ENCODE data around the gene SNX7.
A peak's percentile ranks its signal among the peaks of the same experiment; 100 is the strongest.

Gene SNX7

DNA sequence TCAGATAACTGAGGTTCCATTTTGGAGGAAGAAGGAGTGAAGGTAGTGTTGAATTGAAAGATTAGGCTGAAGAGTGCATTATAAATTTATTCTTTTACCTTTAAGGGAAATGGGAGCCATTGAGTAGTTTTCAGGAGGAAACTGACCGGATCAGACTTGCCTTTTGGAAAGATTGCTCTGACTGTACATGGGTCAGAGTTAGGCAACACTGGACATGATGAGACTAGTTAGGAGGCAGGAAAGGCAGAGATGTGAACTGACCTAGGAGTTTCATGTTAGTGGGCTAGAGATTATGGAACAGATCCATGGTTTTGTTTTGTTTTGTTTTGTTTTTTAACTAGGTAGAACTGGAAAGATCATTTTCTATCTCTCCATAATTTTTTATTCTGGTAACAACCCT lies 78.2 kb downstream of the SNX7 start:
- no peak overlapping the region for H2BK12ac ChIP-seq (ENCODE audit: low read length in 2 of 2)
- peaks cover 3 to 14% of the 10 kb centered on the region in 2 experiments for H3K36me3 ChIP-seq (ENCODE audit: control insufficient read depth in 1 of 2, insufficient read depth in 2 of 2, low read depth in 1 of 2, low read length in 2 of 2)
- H3K18ac ChIP-seq (ENCODE audit: low read depth in 1 of 2, low read length in 2 of 2), result no peak overlapping the region
- H3K4me3 ChIP-seq (ENCODE audit: insufficient read depth in 1 of 2, low read depth in 1 of 2, low read length in 2 of 2), result no peak overlapping the region
- DNase-seq, result no peak
- H3K9ac ChIP-seq (ENCODE audit: low read length), result no peak overlapping the region
- no peak overlapping the region for H3K4ac ChIP-seq (ENCODE audit: low read depth in 1 of 2, low read length in 2 of 2)
- H2AK5ac ChIP-seq (ENCODE audit: low read length, severe bottlenecking), result no peak overlapping the region
- no peak overlapping the region for H4K91ac ChIP-seq (ENCODE audit: low read length)
- no peak overlapping the region for H3K27ac ChIP-seq (ENCODE audit: low read length, poor library complexity, severe bottlenecking)
- no peaks in the 10 kb centered on the region for H3K27me3 ChIP-seq (ENCODE audit: control insufficient read depth in 1 of 2, insufficient read depth in 1 of 2, low read length in 2 of 2)
- no peak overlapping the region for H2AFZ ChIP-seq (ENCODE audit: low read depth, low read length)
- no peak overlapping the region for H2BK5ac ChIP-seq (ENCODE audit: low read depth, low read length, poor library complexity, severe bottlenecking)
- 98% methylated on average over 1 of the region's 1 CpG for WGBS
- H3K23ac ChIP-seq (ENCODE audit: low read length in 2 of 2), result no peak overlapping the region
- no peak overlapping the region for H2BK15ac ChIP-seq (ENCODE audit: low read depth, poor library complexity, severe bottlenecking)
- H3K4me2 ChIP-seq (ENCODE audit: low read length, poor library complexity, severe bottlenecking), result no peak overlapping the region
- no peaks in the 10 kb centered on the region for H3K4me1 ChIP-seq (ENCODE audit: control insufficient read depth, insufficient read depth, low read depth, low read length)
- no peak overlapping the region for H3K14ac ChIP-seq (ENCODE audit: low read length in 2 of 2)
- no peak overlapping the region for H4K8ac ChIP-seq (ENCODE audit: low read length)
- H2BK120ac ChIP-seq (ENCODE audit: low read depth, low read length), result no peak overlapping the region
- H3K79me1 ChIP-seq (replicated peaks; ENCODE audit: low read length, poor library complexity, severe bottlenecking), result peaks cover 13% of the 10 kb centered on the region
- H3K9me3 ChIP-seq (ENCODE audit: control insufficient read depth, low read length), result no peaks in the 10 kb centered on the region

DNA sequence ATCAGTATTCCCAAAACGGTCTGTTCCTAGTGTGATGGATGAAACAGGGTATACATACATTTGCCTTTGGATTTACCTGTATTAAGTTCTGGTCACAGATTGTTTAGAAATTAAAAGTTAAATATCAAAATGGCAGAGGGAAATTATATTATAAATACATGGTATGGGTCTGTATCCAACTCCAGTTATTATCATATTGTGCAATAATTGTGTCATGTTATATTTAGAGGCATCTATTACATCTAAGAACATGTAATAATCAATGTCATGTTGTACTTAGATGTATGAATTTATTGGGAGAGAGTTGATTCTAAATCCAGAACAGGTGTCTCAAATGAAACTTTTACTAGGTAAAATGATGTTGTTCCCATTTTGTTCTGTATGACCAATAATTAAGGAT lies 79.6 kb downstream of the SNX7 start:
- no peak overlapping the region for H3K23ac ChIP-seq (ENCODE audit: low read length in 2 of 2)
- no peak overlapping the region for H2AK5ac ChIP-seq (ENCODE audit: low read length, severe bottlenecking)
- H3K9ac ChIP-seq (ENCODE audit: low read length), result no peak overlapping the region
- H2BK5ac ChIP-seq (ENCODE audit: low read depth, low read length, poor library complexity, severe bottlenecking), result no peak overlapping the region
- H2BK15ac ChIP-seq (ENCODE audit: low read depth, poor library complexity, severe bottlenecking), result no peak overlapping the region
- peaks cover 3 to 9% of the 10 kb centered on the region in 2 experiments for H3K36me3 ChIP-seq (ENCODE audit: control insufficient read depth in 1 of 2, insufficient read depth in 2 of 2, low read depth in 1 of 2, low read length in 2 of 2)
- H3K79me1 ChIP-seq (replicated peaks; ENCODE audit: low read length, poor library complexity, severe bottlenecking), result peaks cover 10% of the 10 kb centered on the region
- H2BK120ac ChIP-seq (ENCODE audit: low read depth, low read length), result no peak overlapping the region
- no peak overlapping the region for H3K4me2 ChIP-seq (ENCODE audit: low read length, poor library complexity, severe bottlenecking)
- WGBS, result 67% methylated on average over 1 of the region's 1 CpG
- H4K91ac ChIP-seq (ENCODE audit: low read length), result no peak overlapping the region
- H3K18ac ChIP-seq (ENCODE audit: low read depth in 1 of 2, low read length in 2 of 2), result no peak overlapping the region
- H3K27me3 ChIP-seq (ENCODE audit: control insufficient read depth in 1 of 2, insufficient read depth in 1 of 2, low read length in 2 of 2), result no peaks in the 10 kb centered on the region
- H3K4ac ChIP-seq (ENCODE audit: low read depth in 1 of 2, low read length in 2 of 2), result no peak overlapping the region
- H3K4me1 ChIP-seq (ENCODE audit: control insufficient read depth, insufficient read depth, low read depth, low read length), result no peaks in the 10 kb centered on the region
- no peak for DNase-seq
- no peak overlapping the region for H2AFZ ChIP-seq (ENCODE audit: low read depth, low read length)
- no peak overlapping the region for H3K4me3 ChIP-seq (ENCODE audit: insufficient read depth in 1 of 2, low read depth in 1 of 2, low read length in 2 of 2)
- no peak overlapping the region for H2BK12ac ChIP-seq (ENCODE audit: low read length in 2 of 2)
- H3K14ac ChIP-seq (ENCODE audit: low read length in 2 of 2), result no peak overlapping the region
- no peak overlapping the region for H4K8ac ChIP-seq (ENCODE audit: low read length)
- no peaks in the 10 kb centered on the region for H3K9me3 ChIP-seq (ENCODE audit: control insufficient read depth, low read length)
- H3K27ac ChIP-seq (ENCODE audit: low read length, poor library complexity, severe bottlenecking), result no peak overlapping the region

DNA sequence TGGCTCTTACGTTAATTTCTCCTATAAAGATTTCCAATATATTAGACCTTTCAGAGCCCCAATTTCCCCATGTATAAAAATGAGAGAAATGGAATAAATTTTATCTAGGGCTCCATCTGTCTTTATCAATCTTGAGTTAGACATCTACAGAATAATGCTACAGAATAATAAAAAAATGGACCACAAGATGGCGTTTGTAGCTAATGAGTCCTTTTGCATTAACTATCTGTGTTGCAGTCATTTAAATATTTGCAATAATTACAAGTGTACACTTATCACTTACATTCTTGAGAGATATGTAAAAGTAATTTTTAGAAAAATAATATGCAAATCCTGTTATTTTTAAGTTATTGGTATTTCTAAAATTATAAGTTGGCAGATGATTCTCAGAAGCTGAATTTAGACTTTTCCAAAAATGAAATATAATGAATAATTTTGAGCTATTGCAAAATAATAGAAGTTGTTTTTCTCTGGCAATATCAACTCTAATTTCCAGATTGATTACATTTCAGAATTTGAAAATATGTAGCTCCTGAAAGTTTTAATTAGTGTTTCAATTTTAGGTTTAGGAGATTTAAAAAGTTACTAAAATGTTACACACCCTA lies 87.7 kb downstream of the SNX7 start:
- Histone ChIP-seq H3K27me3 (ENCODE audit: control insufficient read depth in 1 of 2, insufficient read depth in 1 of 2, low read length in 2 of 2) (no peaks in the 10 kb centered on the region), H3K23ac (ENCODE audit: low read length in 2 of 2) (no peak overlapping the region), H3K4ac (ENCODE audit: low read depth in 1 of 2, low read length in 2 of 2) (no peak overlapping the region), H2BK120ac (ENCODE audit: low read depth, low read length) (no peak overlapping the region), H2AK5ac (ENCODE audit: low read length, severe bottlenecking) (no peak overlapping the region), H3K18ac (ENCODE audit: low read depth in 1 of 2, low read length in 2 of 2) (no peak overlapping the region), H2BK5ac (ENCODE audit: low read depth, low read length, poor library complexity, severe bottlenecking) (no peak overlapping the region), H4K8ac (ENCODE audit: low read length) (no peak overlapping the region), H3K4me3 (ENCODE audit: insufficient read depth in 1 of 2, low read depth in 1 of 2, low read length in 2 of 2) (no peak overlapping the region), H3K4me2 (ENCODE audit: low read length, poor library complexity, severe bottlenecking) (no peak overlapping the region), H4K91ac (ENCODE audit: low read length) (no peak overlapping the region), H3K4me1 (ENCODE audit: control insufficient read depth, insufficient read depth, low read depth, low read length) (no peaks in the 10 kb centered on the region), H3K9me3 (ENCODE audit: control insufficient read depth, low read length) (no peaks in the 10 kb centered on the region), H3K14ac (ENCODE audit: low read length in 2 of 2) (no peak overlapping the region), H3K79me1 (replicated peaks; ENCODE audit: low read length, poor library complexity, severe bottlenecking) (peaks cover 2% of the 10 kb centered on the region), H2BK15ac (ENCODE audit: low read depth, poor library complexity, severe bottlenecking) (no peak overlapping the region), H3K9ac (ENCODE audit: low read length) (no peak overlapping the region), H3K36me3 (ENCODE audit: control insufficient read depth in 1 of 2, insufficient read depth in 2 of 2, low read depth in 1 of 2, low read length in 2 of 2) (no peaks in the 10 kb centered on the region), H2BK12ac (ENCODE audit: low read length in 2 of 2) (no peak overlapping the region), H2AFZ (ENCODE audit: low read depth, low read length) (no peak overlapping the region), H3K27ac (ENCODE audit: low read length, poor library complexity, severe bottlenecking) (no peak overlapping the region)
- DNase-seq, result peak; percentile 13
- no CpG with 5 or more reads among the region's 2 CpGs for WGBS

DNA sequence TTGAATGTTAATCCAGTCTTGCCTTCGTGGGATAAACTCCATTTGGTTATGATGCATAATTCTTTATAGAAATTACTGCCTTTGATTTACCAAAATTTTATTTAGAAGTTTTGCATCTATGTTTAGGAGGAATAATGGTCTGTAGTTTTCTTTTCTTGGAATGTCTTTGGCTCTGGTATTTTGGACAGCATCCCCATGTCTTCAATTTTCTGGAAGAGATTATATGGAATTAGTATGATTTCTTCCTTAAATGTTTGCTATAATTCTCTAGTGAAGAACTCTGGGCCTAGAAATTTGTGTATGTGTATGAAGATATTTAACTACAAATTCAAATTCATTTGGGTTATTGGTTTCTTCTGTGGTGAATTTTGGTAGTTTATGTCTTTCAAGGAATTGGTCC lies 92.7 kb downstream of the SNX7 start:
- H2AK5ac ChIP-seq (ENCODE audit: low read length, severe bottlenecking), result no peak overlapping the region
- peaks cover 0 to 3% of the 10 kb centered on the region in 2 experiments for H3K36me3 ChIP-seq (ENCODE audit: control insufficient read depth in 1 of 2, insufficient read depth in 2 of 2, low read depth in 1 of 2, low read length in 2 of 2)
- H3K4ac ChIP-seq (ENCODE audit: low read depth in 1 of 2, low read length in 2 of 2), result no peak overlapping the region
- no peak overlapping the region for H3K23ac ChIP-seq (ENCODE audit: low read length in 2 of 2)
- no peak overlapping the region for H2AFZ ChIP-seq (ENCODE audit: low read depth, low read length)
- no peak overlapping the region for H2BK15ac ChIP-seq (ENCODE audit: low read depth, poor library complexity, severe bottlenecking)
- H3K27me3 ChIP-seq (ENCODE audit: control insufficient read depth in 1 of 2, insufficient read depth in 1 of 2, low read length in 2 of 2), result no peaks in the 10 kb centered on the region
- H3K4me3 ChIP-seq (ENCODE audit: insufficient read depth in 1 of 2, low read depth in 1 of 2, low read length in 2 of 2), result no peak overlapping the region
- H3K14ac ChIP-seq (ENCODE audit: low read length in 2 of 2), result no peak overlapping the region
- no peak overlapping the region for H4K91ac ChIP-seq (ENCODE audit: low read length)
- H2BK120ac ChIP-seq (ENCODE audit: low read depth, low read length), result no peak overlapping the region
- no peaks in the 10 kb centered on the region for H3K9me3 ChIP-seq (ENCODE audit: control insufficient read depth, low read length)
- no peaks in the 10 kb centered on the region for H3K4me1 ChIP-seq (ENCODE audit: control insufficient read depth, insufficient read depth, low read depth, low read length)
- no peak overlapping the region for H2BK12ac ChIP-seq (ENCODE audit: low read length in 2 of 2)
- H3K27ac ChIP-seq (ENCODE audit: low read length, poor library complexity, severe bottlenecking), result no peak overlapping the region
- no CpG with 5 or more reads among the region's 1 CpG for WGBS
- H3K9ac ChIP-seq (ENCODE audit: low read length), result no peak overlapping the region
- H3K18ac ChIP-seq (ENCODE audit: low read depth in 1 of 2, low read length in 2 of 2), result no peak overlapping the region
- no peak overlapping the region for H3K4me2 ChIP-seq (ENCODE audit: low read length, poor library complexity, severe bottlenecking)
- H4K8ac ChIP-seq (ENCODE audit: low read length), result no peak overlapping the region
- H2BK5ac ChIP-seq (ENCODE audit: low read depth, low read length, poor library complexity, severe bottlenecking), result no peak overlapping the region
- peaks cover 10% of the 10 kb centered on the region for H3K79me1 ChIP-seq (replicated peaks; ENCODE audit: low read length, poor library complexity, severe bottlenecking)
- DNase-seq, result no peak
